Astrocyte (in vitro differentiated cells and primary cell): Measurements from ENCODE around the gene LYL1. TPM values are rescaled to one million over a fixed set of nuclear protein-coding genes. Genes with fewer than 3 reads are reported as not detected.

Experiments
- DNase-seq: peaks from one replicate; pipeline ENCODE4 v3.0.0-alpha.2; 2010; ENCODE audit warnings: low read depth
- FAIRE-seq: peaks from 2 replicates; lab custom pipeline; 2011; peaks lifted over from hg19 to GRCh38; lab: Jason Lieb, UNC
- H2AFZ ChIP-seq: 2 replicates; pipeline ENCODE4 v1.6.0; 2012; ENCODE audit warnings: low read depth, low read length, inconsistent platforms
- H3K27ac ChIP-seq: 2 replicates; pipeline ENCODE4 v1.5.1; 2011; ENCODE audit warnings: low read depth, low read length, inconsistent platforms
- H3K27me3 ChIP-seq: 2 replicates; pipeline ENCODE4 v1.6.0; 2011; ENCODE audit warnings: low read length, inconsistent platforms; ENCODE audit not compliant: insufficient read depth
- H3K36me3 ChIP-seq: 2 replicates; pipeline ENCODE4 v1.5.1; 2011; ENCODE audit warnings: low read length, inconsistent platforms; ENCODE audit not compliant: insufficient read depth
- H3K4me1 ChIP-seq: 2 replicates; pipeline ENCODE4 v1.5.1; 2011; ENCODE audit warnings: low read length, inconsistent platforms; ENCODE audit not compliant: insufficient read depth
- H3K4me2 ChIP-seq: 2 replicates; pipeline ENCODE4 v1.6.0; 2012; ENCODE audit warnings: low read length, inconsistent platforms
- H3K4me3 ChIP-seq: 2 replicates; pipeline ENCODE4 v1.5.1; 2011; ENCODE audit warnings: low read depth, mild to moderate bottlenecking, low read length, inconsistent platforms; ENCODE audit not compliant: insufficient read depth
- H3K79me2 ChIP-seq: 2 replicates; pipeline ENCODE4 v1.6.0; 2012; ENCODE audit warnings: mild to moderate bottlenecking, low read length, inconsistent platforms; ENCODE audit not compliant: insufficient read depth
- H3K9ac ChIP-seq: 2 replicates; pipeline ENCODE4 v1.6.0; 2012; ENCODE audit warnings: mild to moderate bottlenecking, low read length, inconsistent platforms
- H3K9me3 ChIP-seq: 2 replicates; pipeline ENCODE4 v1.5.1; 2012; ENCODE audit warnings: low read depth, mild to moderate bottlenecking, low read length, inconsistent platforms; ENCODE audit not compliant: insufficient read depth
- H4K20me1 ChIP-seq: 2 replicates; pipeline ENCODE4 v1.6.0; 2012; ENCODE audit warnings: low read length, inconsistent platforms; ENCODE audit not compliant: insufficient read depth
- H3K27ac Mint-ChIP-seq: one replicate; pipeline ENCODE4 v1.8.0; 2021; ENCODE audit warnings: mild to moderate bottlenecking, mixed read lengths; ENCODE audit not compliant: unreplicated experiment
- H3K27me3 Mint-ChIP-seq: one replicate; pipeline ENCODE4 v1.8.0; 2021; ENCODE audit warnings: low read depth, mixed read lengths; ENCODE audit not compliant: unreplicated experiment
- H3K36me3 Mint-ChIP-seq: one replicate; pipeline ENCODE4 v1.8.0; 2021; ENCODE audit warnings: low read depth, mixed read lengths; ENCODE audit not compliant: unreplicated experiment
- H3K4me1 Mint-ChIP-seq: one replicate; pipeline ENCODE4 v1.8.0; 2021; ENCODE audit warnings: low read depth, mixed read lengths; ENCODE audit not compliant: unreplicated experiment
- H3K4me3 Mint-ChIP-seq: one replicate; pipeline ENCODE4 v1.8.0; 2021; ENCODE audit warnings: mild to moderate bottlenecking, moderate library complexity, mixed read lengths; ENCODE audit not compliant: unreplicated experiment
- H3K9me3 Mint-ChIP-seq: one replicate; pipeline ENCODE4 v1.8.0; 2021; ENCODE audit warnings: mild to moderate bottlenecking, mixed read lengths; ENCODE audit not compliant: unreplicated experiment
- EZH2 ChIP-seq: IDR thresholded peaks from 2 replicates; pipeline ENCODE4 v1.6.1; 2012; ENCODE audit warnings: mild to moderate bottlenecking, low read length, inconsistent platforms; ENCODE audit not compliant: insufficient read depth
- total RNA-seq: library from RNA; stranded (reverse); gene quantifications from 2 replicates; pipeline ENCODE4 v1.2.1, GENCODE V29; 2021
- TF ChIP-seq, protein P1 (sequence below): IDR thresholded peaks from 2 replicates; pipeline ENCODE4 v1.5.1; 2011; ENCODE audit warnings: low read depth, mild to moderate bottlenecking, inconsistent platforms, low read length, moderate library complexity; ENCODE audit not compliant: insufficient read depth

LYL1 gene
- total RNA-seq, 1 donor from 2014 or later: 0.27 TPM

DNA sequence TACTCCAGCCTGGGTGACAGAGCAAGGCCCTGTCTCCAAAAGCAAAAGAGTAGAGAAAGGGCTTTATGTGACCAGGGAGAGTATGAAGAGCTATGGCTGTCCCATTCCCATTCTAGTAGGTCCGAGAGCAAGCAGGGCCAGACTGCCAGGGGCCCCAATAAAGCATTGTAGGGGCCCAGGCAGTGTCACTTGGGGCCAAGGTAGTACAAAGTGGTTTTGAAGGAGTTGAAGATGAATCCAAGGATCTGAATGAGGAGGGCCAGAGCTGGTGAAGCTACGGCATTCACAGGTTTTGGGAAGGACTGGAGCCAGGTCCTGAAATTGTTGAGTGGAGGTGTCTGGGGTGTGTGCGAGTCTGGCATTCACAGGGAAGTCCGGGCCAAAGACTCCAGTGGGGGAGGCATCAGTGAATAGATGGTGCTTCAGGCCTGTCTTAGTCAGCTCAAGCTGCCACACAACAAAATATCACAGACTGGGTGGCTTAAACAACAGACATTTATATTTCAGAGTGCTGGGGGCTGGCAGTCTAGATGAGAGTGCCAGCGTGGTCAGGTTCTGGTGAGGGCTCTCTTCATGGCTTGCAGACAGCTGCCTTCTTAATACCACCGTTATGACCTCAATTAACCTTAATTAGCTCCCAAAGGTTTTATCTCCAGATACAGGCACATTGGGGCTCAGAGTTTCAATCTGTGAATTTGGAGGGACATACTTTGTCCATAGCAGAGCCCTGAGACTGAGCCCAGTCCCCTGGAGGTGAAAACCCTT lies 25.3 kb upstream of the LYL1 start:
- peaks cover 93% of the 10 kb centered on the region for H4K20me1 ChIP-seq
- H3K4me3 Mint-ChIP-seq: no peak overlapping the region
- H2AFZ ChIP-seq: no peak overlapping the region
- no peak for DNase-seq
- H3K36me3 Mint-ChIP-seq: peaks cover 9% of the 10 kb centered on the region
- H3K9me3 ChIP-seq: no peaks in the 10 kb centered on the region
- H3K27ac Mint-ChIP-seq: peak overlapping the region; percentile 20
- TF ChIP-seq, protein P1, sequence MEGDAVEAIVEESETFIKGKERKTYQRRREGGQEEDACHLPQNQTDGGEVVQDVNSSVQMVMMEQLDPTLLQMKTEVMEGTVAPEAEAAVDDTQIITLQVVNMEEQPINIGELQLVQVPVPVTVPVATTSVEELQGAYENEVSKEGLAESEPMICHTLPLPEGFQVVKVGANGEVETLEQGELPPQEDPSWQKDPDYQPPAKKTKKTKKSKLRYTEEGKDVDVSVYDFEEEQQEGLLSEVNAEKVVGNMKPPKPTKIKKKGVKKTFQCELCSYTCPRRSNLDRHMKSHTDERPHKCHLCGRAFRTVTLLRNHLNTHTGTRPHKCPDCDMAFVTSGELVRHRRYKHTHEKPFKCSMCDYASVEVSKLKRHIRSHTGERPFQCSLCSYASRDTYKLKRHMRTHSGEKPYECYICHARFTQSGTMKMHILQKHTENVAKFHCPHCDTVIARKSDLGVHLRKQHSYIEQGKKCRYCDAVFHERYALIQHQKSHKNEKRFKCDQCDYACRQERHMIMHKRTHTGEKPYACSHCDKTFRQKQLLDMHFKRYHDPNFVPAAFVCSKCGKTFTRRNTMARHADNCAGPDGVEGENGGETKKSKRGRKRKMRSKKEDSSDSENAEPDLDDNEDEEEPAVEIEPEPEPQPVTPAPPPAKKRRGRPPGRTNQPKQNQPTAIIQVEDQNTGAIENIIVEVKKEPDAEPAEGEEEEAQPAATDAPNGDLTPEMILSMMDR: no peak
- no peak for TF ChIP-seq EZH2
- no peaks in the 10 kb centered on the region for H3K27me3 ChIP-seq
- H3K9ac ChIP-seq: no peak overlapping the region
- H3K27ac ChIP-seq: no peak overlapping the region
- FAIRE-seq: no peak
- H3K27me3 Mint-ChIP-seq: no peaks in the 10 kb centered on the region
- H3K79me2 ChIP-seq: peaks cover 100% of the 10 kb centered on the region
- H3K4me1 ChIP-seq: peaks cover 18% of the 10 kb centered on the region
- peaks cover 4% of the 10 kb centered on the region for H3K36me3 ChIP-seq
- no peak overlapping the region for H3K4me3 ChIP-seq
- H3K9me3 Mint-ChIP-seq: no peaks in the 10 kb centered on the region
- no peak overlapping the region for H3K4me2 ChIP-seq
- H3K4me1 Mint-ChIP-seq: peaks cover 24% of the 10 kb centered on the region

DNA sequence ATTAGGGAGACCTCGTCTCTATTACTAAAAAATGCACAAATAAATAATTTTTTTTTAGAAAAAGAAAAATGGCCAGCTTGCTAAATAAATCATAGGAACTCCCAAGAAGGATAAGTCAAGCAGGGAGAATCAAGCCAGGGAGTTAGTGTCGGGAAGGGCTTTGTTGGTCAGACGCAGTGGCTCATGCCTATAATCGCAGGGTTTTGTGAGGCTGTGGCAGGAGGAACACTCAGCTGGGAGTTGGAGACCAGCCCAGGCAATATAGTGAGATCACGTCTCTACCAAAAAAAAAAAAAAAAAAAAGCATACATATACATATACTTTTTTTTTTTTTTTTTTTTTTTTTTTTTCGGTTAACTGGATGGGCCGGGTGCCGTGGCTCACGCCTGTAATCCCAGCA lies 24.4 kb upstream of the LYL1 start:
- H3K27me3 Mint-ChIP-seq: no peaks in the 10 kb centered on the region
- FAIRE-seq: no peak

More for the DNA sequence above, 24.4 kb upstream of the LYL1 start:
- Histone ChIP-seq H3K36me3 (peaks cover 6% of the 10 kb centered on the region), H4K20me1 (peaks cover 93% of the 10 kb centered on the region), H2AFZ (no peak overlapping the region), H3K27ac (no peak overlapping the region), H3K9ac (no peak overlapping the region), H3K27me3 (no peaks in the 10 kb centered on the region), H3K4me2 (no peak overlapping the region), H3K79me2 (peaks cover 100% of the 10 kb centered on the region), H3K4me1 (peaks cover 16% of the 10 kb centered on the region), H3K4me3 (no peak overlapping the region), H3K9me3 (no peaks in the 10 kb centered on the region)
- Mint-ChIP-seq H3K36me3 (peaks cover 9% of the 10 kb centered on the region), H3K27ac (peak overlapping the region; percentile 14), H3K4me1 (peaks cover 26% of the 10 kb centered on the region), H3K9me3 (no peaks in the 10 kb centered on the region), H3K4me3 (peak overlapping the region; percentile 50)
- TF ChIP-seq, protein P1: no peak
- no peak for DNase-seq
